ENCODE results near the gene NBEAL1. TPM values are rescaled to one million over a fixed set of nuclear protein-coding genes. Genes with fewer than 3 reads are reported as not detected.
"Not testable (repeated sequence)": the region's sequence is repeated elsewhere in the genome, so short reads cannot be mapped to it uniquely, and the experiment has no call there.

NBEAL1 gene
- polyA plus RNA-seq (9.4 to 15.4 TPM (median 14.7 TPM) in 3 replicates), polyA minus RNA-seq (9.4 to 76.0 TPM (median 55.7 TPM) in 3 replicates)
- polyA plus RNA-seq (2011; ENCODE audit: low read depth), result 6.2 TPM
- polyA plus RNA-seq (2011; cell fraction: cytosol; rRNA removed), result 5.3 and 8.2 TPM in 2 replicates
- polyA plus RNA-seq (2011; cell fraction: nucleus; rRNA removed), result 17.5 and 19.5 TPM in 2 replicates
- 6.5 and 11.0 TPM in 2 replicates for polyA plus RNA-seq (2012; ENCODE audit: low replicate concordance)
- 15.2 TPM for polyA minus RNA-seq (2011; cell fraction: cytosol; rRNA and poly(A)+ RNA removed)
- 82.3 and 156 TPM in 2 replicates for polyA minus RNA-seq (2011; cell fraction: nucleus; rRNA and poly(A)+ RNA removed)

- no peaks in the 10 kb centered on the region for H3K27me3 ChIP-seq (ENCODE audit: control insufficient read depth, extremely low read depth, insufficient read depth, low read length)
- peak within 1 kb of the TSS; percentile 73 to 99 (median 96) for H3K4me3 ChIP-seq (ENCODE audit: control insufficient read depth in 2 of 3, extremely low read depth in 1 of 3, insufficient read depth in 2 of 3, low read depth in 1 of 3, low read length in 3 of 3)
- TF ChIP-seq EZH2 (IDR thresholded peaks at IDR 0.05; ENCODE audit: low read length), result no peak
- TF ChIP-seq, protein P1, sequence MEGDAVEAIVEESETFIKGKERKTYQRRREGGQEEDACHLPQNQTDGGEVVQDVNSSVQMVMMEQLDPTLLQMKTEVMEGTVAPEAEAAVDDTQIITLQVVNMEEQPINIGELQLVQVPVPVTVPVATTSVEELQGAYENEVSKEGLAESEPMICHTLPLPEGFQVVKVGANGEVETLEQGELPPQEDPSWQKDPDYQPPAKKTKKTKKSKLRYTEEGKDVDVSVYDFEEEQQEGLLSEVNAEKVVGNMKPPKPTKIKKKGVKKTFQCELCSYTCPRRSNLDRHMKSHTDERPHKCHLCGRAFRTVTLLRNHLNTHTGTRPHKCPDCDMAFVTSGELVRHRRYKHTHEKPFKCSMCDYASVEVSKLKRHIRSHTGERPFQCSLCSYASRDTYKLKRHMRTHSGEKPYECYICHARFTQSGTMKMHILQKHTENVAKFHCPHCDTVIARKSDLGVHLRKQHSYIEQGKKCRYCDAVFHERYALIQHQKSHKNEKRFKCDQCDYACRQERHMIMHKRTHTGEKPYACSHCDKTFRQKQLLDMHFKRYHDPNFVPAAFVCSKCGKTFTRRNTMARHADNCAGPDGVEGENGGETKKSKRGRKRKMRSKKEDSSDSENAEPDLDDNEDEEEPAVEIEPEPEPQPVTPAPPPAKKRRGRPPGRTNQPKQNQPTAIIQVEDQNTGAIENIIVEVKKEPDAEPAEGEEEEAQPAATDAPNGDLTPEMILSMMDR (optimal IDR thresholded peaks at IDR 0.05 in 1 of 3, IDR thresholded peaks at IDR 0.05 in 1 of 3, conservative IDR thresholded peaks at IDR 0.05 in 1 of 3; ENCODE audit: extremely low read depth in 1 of 3, insufficient read depth in 2 of 3, low read length in 3 of 3), result no peak
- peak; percentile 93 for FAIRE-seq
- no peaks in the 10 kb centered on the region for H4K20me1 ChIP-seq (ENCODE audit: control insufficient read depth, extremely low read depth, insufficient read depth, low read length)
- peak within 1 kb of the TSS; percentile 95 for H3K9ac ChIP-seq (ENCODE audit: control insufficient read depth, extremely low read depth, insufficient read depth, low read length)
- peaks cover 47% of the 10 kb centered on the region for H3K79me2 ChIP-seq (ENCODE audit: control insufficient read depth, insufficient read depth, low read length)
- H2AFZ ChIP-seq (ENCODE audit: control insufficient read depth, low read length), result peak within 1 kb of the TSS; percentile 94
- peaks cover 31% of the 10 kb centered on the region for H3K4me1 ChIP-seq (ENCODE audit: control insufficient read depth, extremely low read depth, insufficient read depth, low read length)
- no peaks in the 10 kb centered on the region for H3K9me3 ChIP-seq (ENCODE audit: control insufficient read depth, low read depth, low read length)
- dilution Hi-C loops (cut with MboI; ENCODE audit: extremely low pct_ligation_motif_present, low sequenced_read_pairs), result no loop called here
- peaks cover 0 to 4% of the 10 kb centered on the region in 2 experiments for H3K36me3 ChIP-seq (ENCODE audit: control insufficient read depth in 2 of 2, extremely low read depth in 1 of 2, insufficient read depth in 2 of 2, low read length in 2 of 2)
- H3K27ac ChIP-seq (ENCODE audit: control insufficient read depth, insufficient read depth, low read length), result peak within 1 kb of the TSS; percentile 97
- peak; percentile 87 for DNase-seq (ENCODE audit: low read depth, low spot score)
- peak within 1 kb of the TSS; percentile 98 for H3K4me2 ChIP-seq (ENCODE audit: control insufficient read depth, extremely low read depth, insufficient read depth, low read depth, low read length)
- no peaks in the 10 kb centered on the region for H3K9me1 ChIP-seq (ENCODE audit: control insufficient read depth, extremely low read depth, insufficient read depth, low read length)
These were observed at the start of gene NBEAL1 for GRCh38 chr2:203014456-203015199. Gene NBEAL1, plus strand, starts transcription at chr2:203014875. Its CDS starts 1,510 bp downstream, at chr2:203016385.

- Histone ChIP-seq H3K9me1 (ENCODE audit: control insufficient read depth, extremely low read depth, insufficient read depth, low read length) (no peaks in the 10 kb centered on the region), H4K20me1 (ENCODE audit: control insufficient read depth, extremely low read depth, insufficient read depth, low read length) (no peaks in the 10 kb centered on the region), H3K79me2 (ENCODE audit: control insufficient read depth, insufficient read depth, low read length) (no peaks in the 10 kb centered on the region), H2AFZ (ENCODE audit: control insufficient read depth, low read length) (no peak overlapping the region), H3K4me1 (ENCODE audit: control insufficient read depth, extremely low read depth, insufficient read depth, low read length) (no peaks in the 10 kb centered on the region), H3K36me3 (ENCODE audit: control insufficient read depth in 2 of 2, extremely low read depth in 1 of 2, insufficient read depth in 2 of 2, low read length in 2 of 2) (no peaks in the 10 kb centered on the region), H3K9me3 (ENCODE audit: control insufficient read depth, low read depth, low read length) (no peaks in the 10 kb centered on the region), H3K9ac (ENCODE audit: control insufficient read depth, extremely low read depth, insufficient read depth, low read length) (no peak overlapping the region), H3K4me3 (ENCODE audit: control insufficient read depth in 2 of 3, extremely low read depth in 1 of 3, insufficient read depth in 2 of 3, low read depth in 1 of 3, low read length in 3 of 3) (no peak overlapping the region), H3K27ac (ENCODE audit: control insufficient read depth, insufficient read depth, low read length) (no peak overlapping the region), H3K4me2 (ENCODE audit: control insufficient read depth, extremely low read depth, insufficient read depth, low read depth, low read length) (no peak overlapping the region), H3K27me3 (ENCODE audit: control insufficient read depth, extremely low read depth, insufficient read depth, low read length) (no peaks in the 10 kb centered on the region)
- no peak for DNase-seq (ENCODE audit: low read depth, low spot score)
- no peak for FAIRE-seq
- dilution Hi-C loops (cut with MboI; ENCODE audit: extremely low pct_ligation_motif_present, low sequenced_read_pairs), result no loop called here
- no peak for TF ChIP-seq EZH2 (IDR thresholded peaks at IDR 0.05; ENCODE audit: low read length)
- TF ChIP-seq, protein P1 (optimal IDR thresholded peaks at IDR 0.05 in 1 of 3, IDR thresholded peaks at IDR 0.05 in 1 of 3, conservative IDR thresholded peaks at IDR 0.05 in 1 of 3; ENCODE audit: extremely low read depth in 1 of 3, insufficient read depth in 2 of 3, low read length in 3 of 3), result no peak
These were observed 48.7 kb upstream of the NBEAL1 start for GRCh38 chr2:202965810-202966460.

GRCh38 chr2:202969404-202969803 is 45.3 kb upstream of the NBEAL1 start:
- H3K4me2 ChIP-seq (ENCODE audit: control insufficient read depth, extremely low read depth, insufficient read depth, low read depth, low read length); DNase-seq (ENCODE audit: low read depth, low spot score); H4K20me1 ChIP-seq (ENCODE audit: control insufficient read depth, extremely low read depth, insufficient read depth, low read length); H3K9ac ChIP-seq (ENCODE audit: control insufficient read depth, extremely low read depth, insufficient read depth, low read length); dilution Hi-C loops (cut with MboI; ENCODE audit: extremely low pct_ligation_motif_present, low sequenced_read_pairs); H3K27ac ChIP-seq (ENCODE audit: control insufficient read depth, insufficient read depth, low read length); H3K9me3 ChIP-seq (ENCODE audit: control insufficient read depth, low read depth, low read length); H3K4me1 ChIP-seq (ENCODE audit: control insufficient read depth, extremely low read depth, insufficient read depth, low read length); FAIRE-seq; H3K36me3 ChIP-seq (ENCODE audit: control insufficient read depth in 2 of 2, extremely low read depth in 1 of 2, insufficient read depth in 2 of 2, low read length in 2 of 2); H3K27me3 ChIP-seq (ENCODE audit: control insufficient read depth, extremely low read depth, insufficient read depth, low read length); H3K4me3 ChIP-seq (ENCODE audit: control insufficient read depth in 2 of 3, extremely low read depth in 1 of 3, insufficient read depth in 2 of 3, low read depth in 1 of 3, low read length in 3 of 3); H2AFZ ChIP-seq (ENCODE audit: control insufficient read depth, low read length); H3K79me2 ChIP-seq (ENCODE audit: control insufficient read depth, insufficient read depth, low read length); H3K9me1 ChIP-seq (ENCODE audit: control insufficient read depth, extremely low read depth, insufficient read depth, low read length): not testable (repeated sequence)
